GM23338 (cell line): ENCODE measurements around the gene PDX1. TPM values are rescaled to one million over a fixed set of nuclear protein-coding genes. Genes with fewer than 3 reads are reported as not detected.

Experiments used
- ATAC-seq: fragments of 200-7000 bp; cut with Tn5 transposase; 3 replicates; pipeline ENCODE4 v1.9.1; 2020
- DNase-seq: peaks from one replicate; pipeline ENCODE4 v3.0.0-alpha.2; 2015; ENCODE audit warnings: low spot score
- H2AFZ ChIP-seq: fragments of 200-600 bp; sonication (generic); 2 replicates; pipeline ENCODE4 v1.8.0; 2016; ENCODE audit warnings: antibody characterized with exemption, mild to moderate bottlenecking, moderate library complexity
- H3F3A ChIP-seq: fragments of 200-600 bp; sonication (generic); replicated peaks from 2 replicates; pipeline ENCODE4 v1.8.0; 2017; ENCODE audit warnings: antibody characterized with exemption, mixed run types, low read depth
- H3K27ac ChIP-seq: fragments of 200-600 bp; sonication (generic); 2 replicates; pipeline ENCODE4 v1.6.1; 2016; ENCODE audit warnings: low read depth
- H3K27me3 ChIP-seq: fragments of 200-600 bp; sonication (generic); 2 replicates; pipeline ENCODE4 v1.8.0; 2016; ENCODE audit warnings: mild to moderate bottlenecking, mixed run types, moderate library complexity; ENCODE audit not compliant: insufficient read depth
- H3K36me3 ChIP-seq: fragments of 200-600 bp; sonication (generic); 2 replicates; pipeline ENCODE4 v1.8.0; 2016; ENCODE audit warnings: mild to moderate bottlenecking; ENCODE audit not compliant: insufficient read depth
- H3K4me1 ChIP-seq: fragments of 200-600 bp; sonication (generic); 2 replicates; pipeline ENCODE4 v1.8.0; 2016; ENCODE audit warnings: mild to moderate bottlenecking, moderate library complexity; ENCODE audit not compliant: insufficient read depth
- H3K4me2 ChIP-seq: fragments of 200-600 bp; sonication (generic); 2 replicates; pipeline ENCODE4 v1.7.1; 2017; ENCODE audit warnings: mixed run types
- H3K4me3 ChIP-seq: fragments of 200-600 bp; sonication (generic); 2 replicates; pipeline ENCODE4 v1.6.1; 2016; ENCODE audit warnings: mixed run types
- H3K79me2 ChIP-seq: fragments of 200-600 bp; sonication (generic); replicated peaks from 2 replicates; pipeline ENCODE4 v1.8.0; 2017; ENCODE audit warnings: mild to moderate bottlenecking; ENCODE audit not compliant: insufficient read depth
- H3K9me2 ChIP-seq: fragments of 200-600 bp; sonication (generic); 2 replicates; pipeline ENCODE4 v1.8.0; 2017; ENCODE audit not compliant: insufficient read depth
- H4K20me1 ChIP-seq: fragments of 200-600 bp; sonication (generic); replicated peaks from 2 replicates; pipeline ENCODE4 v1.8.0; 2017; ENCODE audit warnings: mild to moderate bottlenecking; ENCODE audit not compliant: insufficient read depth
- H3K27ac Mint-ChIP-seq: 2 replicates; pipeline ENCODE4 v1.8.0; 2020; ENCODE audit warnings: inconsistent platforms, mild to moderate bottlenecking, moderate library complexity, mixed read lengths
- H3K27me3 Mint-ChIP-seq: 3 replicates; pipeline ENCODE4 v1.8.0; 2022; ENCODE audit warnings: low read depth, mild to moderate bottlenecking, moderate library complexity, mixed read lengths, inconsistent platforms; ENCODE audit not compliant: insufficient read depth, poor library complexity
- H3K36me3 Mint-ChIP-seq: 3 replicates; pipeline ENCODE4 v1.8.0; 2021; ENCODE audit warnings: low read depth, mild to moderate bottlenecking, inconsistent platforms, moderate library complexity, mixed read lengths
- H3K4me1 Mint-ChIP-seq: 3 replicates; pipeline ENCODE4 v1.8.0; 2020; ENCODE audit warnings: mild to moderate bottlenecking, inconsistent platforms, mixed read lengths
- H3K4me3 Mint-ChIP-seq: 3 replicates; pipeline ENCODE4 v1.8.0; 2021; ENCODE audit warnings: moderate library complexity, mild to moderate bottlenecking, inconsistent platforms, mixed read lengths
- H3K9me3 Mint-ChIP-seq: 3 replicates; pipeline ENCODE4 v1.8.0; 2020; ENCODE audit warnings: moderate library complexity, mild to moderate bottlenecking, inconsistent platforms, mixed read lengths
- CREB1 ChIP-seq: fragments of 250-450 bp; sonication (Bioruptor Pico); IDR thresholded peaks from 2 replicates; pipeline ENCODE4 v1.5.0; 2020; ENCODE audit warnings: low read depth, mild to moderate bottlenecking, moderate library complexity
- EZH2 ChIP-seq: fragments of 200-600 bp; sonication (generic); IDR thresholded peaks from one replicate; pipeline ENCODE4 v1.8.0; 2017; ENCODE audit warnings: antibody characterized with exemption, mild to moderate bottlenecking, low read depth; ENCODE audit not compliant: unreplicated experiment
- EZH2phosphoT487 ChIP-seq: fragments of 200-600 bp; sonication (generic); IDR thresholded peaks from one replicate; pipeline ENCODE4 v1.8.1; 2018; ENCODE audit warnings: antibody characterized with exemption; ENCODE audit not compliant: unreplicated experiment
- NANOG ChIP-seq: IDR thresholded peaks from 2 replicates; pipeline ENCODE4 v1.6.1; 2016; ENCODE audit warnings: antibody characterized with exemption, borderline replicate concordance
- POLR2AphosphoS5 ChIP-seq: IDR thresholded peaks from 2 replicates; pipeline ENCODE4 v1.6.1; 2016; ENCODE audit warnings: antibody characterized with exemption, low read depth
- STAT1 ChIP-seq: IDR thresholded peaks from one replicate; pipeline ENCODE4 v1.6.1; 2016; ENCODE audit warnings: antibody characterized with exemption; ENCODE audit not compliant: unreplicated experiment
- ZNF114 ChIP-seq: fragments of 250-450 bp; sonication (Bioruptor Pico); IDR thresholded peaks from 2 replicates; pipeline ENCODE4 v1.5.0; 2020; ENCODE audit warnings: mild to moderate bottlenecking, moderate library complexity
- polyA plus RNA-seq: library from polyadenylated mRNA; unstranded; fragments of >200 nt; fragmentation: Nextera tagmentation; extraction: Ambion mirVana; gene quantifications from 2 replicates; pipeline ENCODE4 v1.2.1, GENCODE V29; 2016
- total RNA-seq: library from RNA; depleted of rRNA; stranded (reverse); fragments of >200 nt; shearing (Covaris generic); gene quantifications from 2 replicates; pipeline ENCODE4 v1.2.3, GENCODE V29; 2014
- TF ChIP-seq, protein P1 (sequence below): IDR thresholded peaks from one replicate; pipeline ENCODE4 v1.6.1; 2018; ENCODE audit warnings: antibody characterized with exemption; ENCODE audit not compliant: unreplicated experiment
- TF ChIP-seq, protein P2 (sequence below), 2 experiments: fragments of 200-600 bp in 1 of 2; sonication (generic) in 1 of 2; conservative IDR thresholded peaks; 2 replicates each; pipeline versions ENCODE4 v1.5.1 to v1.6.1; 2016 to 2017; ENCODE audit warnings: antibody characterized with exemption in 2 of 2, low read depth in 2 of 2, mild to moderate bottlenecking in 2 of 2, moderate library complexity in 1 of 2
- TF ChIP-seq, protein P3 (sequence below): IDR thresholded peaks from 2 replicates; pipeline ENCODE4 v1.6.1; 2016; ENCODE audit warnings: antibody characterized with exemption

Gene PDX1
- total and polyA plus RNA-seq, 2 experiments from 2014 or later: not detected

DNA sequence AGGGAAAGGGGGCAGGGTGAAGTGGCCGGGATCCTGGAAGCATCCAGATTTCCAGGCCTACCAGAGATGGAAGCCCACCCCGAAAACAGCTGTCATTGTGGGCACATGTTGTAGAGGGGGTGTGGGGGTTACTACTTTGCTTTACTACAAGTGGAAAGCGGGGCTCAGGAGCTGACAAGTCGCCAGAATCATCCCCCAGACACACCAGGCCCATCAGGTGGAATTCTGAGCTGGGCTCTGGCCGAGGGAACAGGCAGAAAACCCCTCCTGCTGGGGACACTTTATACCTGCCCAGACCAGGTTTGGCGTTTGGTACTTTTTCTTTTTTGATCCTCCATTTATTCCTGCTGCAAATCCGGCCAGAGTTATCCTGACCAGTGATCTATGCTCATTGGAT, 45.5 kb downstream of the PDX1 start (continued):
- TF ChIP-seq CREB1: no peak
- TF ChIP-seq, protein P1, sequence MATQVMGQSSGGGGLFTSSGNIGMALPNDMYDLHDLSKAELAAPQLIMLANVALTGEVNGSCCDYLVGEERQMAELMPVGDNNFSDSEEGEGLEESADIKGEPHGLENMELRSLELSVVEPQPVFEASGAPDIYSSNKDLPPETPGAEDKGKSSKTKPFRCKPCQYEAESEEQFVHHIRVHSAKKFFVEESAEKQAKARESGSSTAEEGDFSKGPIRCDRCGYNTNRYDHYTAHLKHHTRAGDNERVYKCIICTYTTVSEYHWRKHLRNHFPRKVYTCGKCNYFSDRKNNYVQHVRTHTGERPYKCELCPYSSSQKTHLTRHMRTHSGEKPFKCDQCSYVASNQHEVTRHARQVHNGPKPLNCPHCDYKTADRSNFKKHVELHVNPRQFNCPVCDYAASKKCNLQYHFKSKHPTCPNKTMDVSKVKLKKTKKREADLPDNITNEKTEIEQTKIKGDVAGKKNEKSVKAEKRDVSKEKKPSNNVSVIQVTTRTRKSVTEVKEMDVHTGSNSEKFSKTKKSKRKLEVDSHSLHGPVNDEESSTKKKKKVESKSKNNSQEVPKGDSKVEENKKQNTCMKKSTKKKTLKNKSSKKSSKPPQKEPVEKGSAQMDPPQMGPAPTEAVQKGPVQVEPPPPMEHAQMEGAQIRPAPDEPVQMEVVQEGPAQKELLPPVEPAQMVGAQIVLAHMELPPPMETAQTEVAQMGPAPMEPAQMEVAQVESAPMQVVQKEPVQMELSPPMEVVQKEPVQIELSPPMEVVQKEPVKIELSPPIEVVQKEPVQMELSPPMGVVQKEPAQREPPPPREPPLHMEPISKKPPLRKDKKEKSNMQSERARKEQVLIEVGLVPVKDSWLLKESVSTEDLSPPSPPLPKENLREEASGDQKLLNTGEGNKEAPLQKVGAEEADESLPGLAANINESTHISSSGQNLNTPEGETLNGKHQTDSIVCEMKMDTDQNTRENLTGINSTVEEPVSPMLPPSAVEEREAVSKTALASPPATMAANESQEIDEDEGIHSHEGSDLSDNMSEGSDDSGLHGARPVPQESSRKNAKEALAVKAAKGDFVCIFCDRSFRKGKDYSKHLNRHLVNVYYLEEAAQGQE: no peak
- TF ChIP-seq ZNF114 (CRISPR knock-in tag): no peak

DNA sequence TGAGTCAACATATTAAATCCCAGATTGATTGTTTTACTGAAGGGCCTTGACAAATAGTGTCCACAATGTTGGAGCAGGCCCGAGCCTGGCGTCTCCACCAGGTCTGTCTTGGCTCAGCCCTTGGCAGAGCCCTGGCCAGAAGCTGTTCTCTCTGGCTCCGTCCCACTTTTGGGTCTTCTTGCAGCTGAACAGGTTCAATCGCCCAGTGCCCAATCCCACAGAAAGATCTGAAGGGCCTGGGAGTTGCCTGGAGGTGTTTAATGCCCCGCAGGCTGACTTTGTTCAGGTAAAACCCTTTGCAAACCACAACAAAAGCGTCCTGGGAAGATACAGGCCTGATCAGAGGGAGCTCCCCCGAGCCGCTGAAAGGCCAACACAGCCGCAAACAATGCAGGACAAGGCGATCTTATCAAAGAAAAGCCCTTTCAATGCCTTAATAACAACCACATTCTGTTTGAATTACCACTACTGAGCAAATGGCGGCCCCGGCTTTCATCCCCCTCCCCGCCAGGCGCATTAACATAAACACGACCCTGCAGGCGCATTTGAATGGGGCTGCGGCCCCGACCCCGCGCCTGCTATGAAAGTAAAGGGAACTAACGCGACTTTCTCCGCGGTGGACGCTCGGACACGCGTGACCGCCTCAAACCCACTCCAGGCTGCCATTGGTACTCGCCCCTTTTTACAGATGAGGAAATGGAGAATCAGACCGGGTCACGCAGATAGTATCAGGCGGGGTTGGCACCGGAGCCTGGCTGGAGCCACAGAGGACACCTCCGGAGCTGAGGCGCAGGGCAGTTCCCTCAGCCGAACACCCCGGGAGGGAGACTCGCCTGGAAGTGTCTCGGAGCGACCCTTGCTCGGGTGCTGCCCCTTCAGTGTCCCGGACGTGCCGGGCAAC, 46.2 kb downstream of the PDX1 start:
- H3K4me3 Mint-ChIP-seq: peak overlapping the region; percentile 47
- H3K36me3 Mint-ChIP-seq: no peaks in the 10 kb centered on the region; the same call in 2 of the 3 replicates
- H3K27me3 ChIP-seq: peaks cover 100% of the 10 kb centered on the region
- H2AFZ ChIP-seq: no peak overlapping the region
- peak overlapping the region; percentile 41 for H3K4me3 ChIP-seq
- H3K4me1 ChIP-seq: peaks cover 71% of the 10 kb centered on the region
- no peaks in the 10 kb centered on the region for H3K79me2 ChIP-seq
- peaks cover 100% of the 10 kb centered on the region for H3K27me3 Mint-ChIP-seq
- no peaks in the 10 kb centered on the region; the same call in 2 of the 3 replicates for H3K9me3 Mint-ChIP-seq
- H3K4me2 ChIP-seq: peak overlapping the region; percentile 73
- peaks cover 50% of the 10 kb centered on the region for H3F3A ChIP-seq
- H3K9me2 ChIP-seq: no peaks in the 10 kb centered on the region
- no peak overlapping the region for H3K27ac Mint-ChIP-seq
- H4K20me1 ChIP-seq: peaks cover 35% of the 10 kb centered on the region
- no peak overlapping the region for H3K27ac ChIP-seq
- H3K4me1 Mint-ChIP-seq: peaks cover 64% of the 10 kb centered on the region
- H3K36me3 ChIP-seq: no peaks in the 10 kb centered on the region; the same call in 1 of the 2 replicates
- peak; percentile 93 for DNase-seq
- peak; percentile 36 for ATAC-seq
- TF ChIP-seq EZH2 (peak; percentile 67), STAT1 (no peak), POLR2AphosphoS5 (peak; percentile 27; the same call in 1 of the 2 replicates), EZH2phosphoT487 (peak; percentile 62), ZNF114 (CRISPR knock-in tag) (no peak), NANOG (peak; percentile 89)
- TF ChIP-seq, protein P2, sequence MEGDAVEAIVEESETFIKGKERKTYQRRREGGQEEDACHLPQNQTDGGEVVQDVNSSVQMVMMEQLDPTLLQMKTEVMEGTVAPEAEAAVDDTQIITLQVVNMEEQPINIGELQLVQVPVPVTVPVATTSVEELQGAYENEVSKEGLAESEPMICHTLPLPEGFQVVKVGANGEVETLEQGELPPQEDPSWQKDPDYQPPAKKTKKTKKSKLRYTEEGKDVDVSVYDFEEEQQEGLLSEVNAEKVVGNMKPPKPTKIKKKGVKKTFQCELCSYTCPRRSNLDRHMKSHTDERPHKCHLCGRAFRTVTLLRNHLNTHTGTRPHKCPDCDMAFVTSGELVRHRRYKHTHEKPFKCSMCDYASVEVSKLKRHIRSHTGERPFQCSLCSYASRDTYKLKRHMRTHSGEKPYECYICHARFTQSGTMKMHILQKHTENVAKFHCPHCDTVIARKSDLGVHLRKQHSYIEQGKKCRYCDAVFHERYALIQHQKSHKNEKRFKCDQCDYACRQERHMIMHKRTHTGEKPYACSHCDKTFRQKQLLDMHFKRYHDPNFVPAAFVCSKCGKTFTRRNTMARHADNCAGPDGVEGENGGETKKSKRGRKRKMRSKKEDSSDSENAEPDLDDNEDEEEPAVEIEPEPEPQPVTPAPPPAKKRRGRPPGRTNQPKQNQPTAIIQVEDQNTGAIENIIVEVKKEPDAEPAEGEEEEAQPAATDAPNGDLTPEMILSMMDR (conservative IDR thresholded peaks at IDR 0.05; ENCODE audit: low read depth in 2 of 2): no peak
- TF ChIP-seq, protein P1: no peak
- TF ChIP-seq, protein P3, sequence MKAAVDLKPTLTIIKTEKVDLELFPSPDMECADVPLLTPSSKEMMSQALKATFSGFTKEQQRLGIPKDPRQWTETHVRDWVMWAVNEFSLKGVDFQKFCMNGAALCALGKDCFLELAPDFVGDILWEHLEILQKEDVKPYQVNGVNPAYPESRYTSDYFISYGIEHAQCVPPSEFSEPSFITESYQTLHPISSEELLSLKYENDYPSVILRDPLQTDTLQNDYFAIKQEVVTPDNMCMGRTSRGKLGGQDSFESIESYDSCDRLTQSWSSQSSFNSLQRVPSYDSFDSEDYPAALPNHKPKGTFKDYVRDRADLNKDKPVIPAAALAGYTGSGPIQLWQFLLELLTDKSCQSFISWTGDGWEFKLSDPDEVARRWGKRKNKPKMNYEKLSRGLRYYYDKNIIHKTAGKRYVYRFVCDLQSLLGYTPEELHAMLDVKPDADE: no peak
